ENCODE data around the gene RGSL1.

DNA sequence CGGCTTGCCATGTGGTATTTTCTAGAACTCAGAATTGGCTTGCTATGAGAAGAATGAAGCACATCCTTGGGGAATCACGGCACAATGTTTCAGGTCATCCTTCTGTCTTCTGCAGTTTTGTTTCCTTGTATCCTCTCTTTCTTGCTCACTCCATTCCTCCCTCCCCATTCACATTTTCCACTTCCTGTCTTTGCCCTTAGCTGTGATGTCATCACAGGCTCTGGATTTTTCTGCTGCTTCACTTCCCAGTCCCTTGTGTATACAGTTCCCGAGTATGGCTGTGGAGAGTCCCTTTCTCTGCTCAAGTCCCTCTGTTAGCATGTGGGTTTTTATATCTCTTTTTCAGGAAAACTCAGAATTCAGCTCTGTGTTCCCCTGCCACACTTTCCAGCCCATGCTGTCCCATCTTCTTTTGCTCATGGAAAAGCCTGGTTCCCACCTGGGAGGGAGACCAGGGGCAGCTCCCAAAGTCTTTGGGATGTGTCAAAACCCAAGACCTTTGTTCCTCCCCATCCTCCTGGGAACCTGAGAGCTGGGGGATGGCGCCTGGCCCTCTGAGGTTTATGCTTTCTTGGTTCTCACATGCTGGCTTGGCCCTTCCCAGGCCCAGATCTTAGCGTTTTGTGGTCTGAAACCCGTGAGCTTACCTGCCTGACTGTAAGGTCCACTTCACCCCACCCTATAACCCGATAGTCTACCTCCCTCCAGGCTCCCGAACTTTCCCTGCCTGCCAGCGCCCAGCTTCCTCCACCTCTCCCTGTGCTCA is 159.1 kb downstream of the RGSL1 start:
- TF ChIP-seq SRF (IDR thresholded peaks at IDR 0.05; ENCODE audit: low read depth, low read length) (no peak), POLR2A (IDR thresholded peaks at IDR 0.05; ENCODE audit: control extremely low read depth in 1 of 2, low read depth in 2 of 2, low read length in 2 of 2) (no peak), RAD21 (IDR thresholded peaks at IDR 0.05 in 1 of 2, conservative IDR thresholded peaks at IDR 0.05 in 1 of 2; ENCODE audit: low read depth in 2 of 2, low read length in 2 of 2) (no peak), MAFK (IDR thresholded peaks at IDR 0.05; ENCODE audit: low read depth, low read length) (no peak), ATF3 (IDR thresholded peaks at IDR 0.05; ENCODE audit: insufficient read depth, low read depth, low read length) (no peak), EZH2 (IDR thresholded peaks at IDR 0.05; ENCODE audit: low read depth, low read length, severe bottlenecking) (no peak), POLR2AphosphoS5 (IDR thresholded peaks at IDR 0.05; ENCODE audit: low read depth, low read length) (no peak)
- TF ChIP-seq, protein P1, sequence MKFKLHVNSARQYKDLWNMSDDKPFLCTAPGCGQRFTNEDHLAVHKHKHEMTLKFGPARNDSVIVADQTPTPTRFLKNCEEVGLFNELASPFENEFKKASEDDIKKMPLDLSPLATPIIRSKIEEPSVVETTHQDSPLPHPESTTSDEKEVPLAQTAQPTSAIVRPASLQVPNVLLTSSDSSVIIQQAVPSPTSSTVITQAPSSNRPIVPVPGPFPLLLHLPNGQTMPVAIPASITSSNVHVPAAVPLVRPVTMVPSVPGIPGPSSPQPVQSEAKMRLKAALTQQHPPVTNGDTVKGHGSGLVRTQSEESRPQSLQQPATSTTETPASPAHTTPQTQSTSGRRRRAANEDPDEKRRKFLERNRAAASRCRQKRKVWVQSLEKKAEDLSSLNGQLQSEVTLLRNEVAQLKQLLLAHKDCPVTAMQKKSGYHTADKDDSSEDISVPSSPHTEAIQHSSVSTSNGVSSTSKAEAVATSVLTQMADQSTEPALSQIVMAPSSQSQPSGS (IDR thresholded peaks at IDR 0.05; ENCODE audit: low read length): no peak

Data from H1 (cell line).